A549 (cell line): ENCODE data around the gene PARP6. TPM values are rescaled to one million over a fixed set of nuclear protein-coding genes. Genes with fewer than 3 reads are reported as not detected.

ENCODE experiments used
- ATAC-seq, 2 experiments: fragments of 200-7000 bp in 1 of 2; fragments of >200 bp in 1 of 2; cut with Nextera tagmentation in 1 of 2; cut with Tn5 transposase in 1 of 2; 3 replicates each; pipeline versions ENCODE4 v1.8.0 to v1.9.1; 2018 to 2020; ENCODE audit warnings: mild to moderate bottlenecking in 1 of 2, moderate library complexity in 1 of 2
- CTCF ChIA-PET: fragments of 300-600 bp; sonication (Branson Sonifier 250); formaldehyde crosslinking; extraction: SDS; loops from one replicate; lab custom pipeline; 2021; ENCODE audit warnings: antibody characterized with exemption, inconsistent platforms; lab: Yijun Ruan, JAX
- POLR2A ChIA-PET: fragments of 350-600 bp; formaldehyde crosslinking; extraction: SDS; loops from one replicate; lab custom pipeline; 2021; ENCODE audit warnings: antibody characterized with exemption, inconsistent platforms; lab: Yijun Ruan, JAX
- DNase-seq, 2 experiments: peaks; one replicate each; pipeline versions ENCODE4 v3.0.0 to v3.0.0-alpha.2; 2011 to 2016; ENCODE audit warnings: low read depth in 1 of 2, low spot score in 1 of 2
- FAIRE-seq: peaks from 2 replicates; lab custom pipeline; 2011; peaks lifted over from hg19 to GRCh38; lab: Jason Lieb, UNC
- H3K27ac ChIP-seq, 2 experiments: fragments of >200 bp; sonication (Bioruptor Twin); formaldehyde crosslinking; 3 replicates each; pipeline ENCODE4 v1.5.1; 2016 to 2017
- H3K4me1 ChIP-seq: fragments of >200 bp; sonication (Bioruptor Twin); formaldehyde crosslinking; 3 replicates; pipeline ENCODE4 v1.6.1; 2016
- H3K4me2 ChIP-seq: fragments of >200 bp; sonication (Bioruptor Twin); formaldehyde crosslinking; 3 replicates; pipeline ENCODE4 v1.6.1; 2016
- H3K4me3 ChIP-seq: fragments of >200 bp; sonication (Bioruptor Twin); formaldehyde crosslinking; 3 replicates; pipeline ENCODE4 v1.5.1; 2016
- H3K9me3 ChIP-seq: fragments of >200 bp; sonication (Bioruptor Twin); formaldehyde crosslinking; 3 replicates; pipeline ENCODE4 v1.6.1; 2016
- BCL3 ChIP-seq: fragments of >200 bp; sonication (Bioruptor Twin); formaldehyde crosslinking; IDR thresholded peaks from 3 replicates; pipeline ENCODE4 v1.6.1; 2016
- CEBPB ChIP-seq, 2 experiments: fragments of >200 bp in 1 of 2; sonication (Bioruptor Twin) in 1 of 2; formaldehyde crosslinking in 1 of 2; IDR thresholded peaks; 2 replicates each; pipeline ENCODE4 v1.6.1; 2012 to 2016
- CHD2 ChIP-seq: fragments of 150-350 bp; IDR thresholded peaks from 2 replicates; pipeline ENCODE4 v1.6.1; 2014; ENCODE audit warnings: low read length; ENCODE audit not compliant: partially characterized antibody
- CTCF ChIP-seq: fragments of >200 bp; sonication (Bioruptor Twin); formaldehyde crosslinking; IDR thresholded peaks from 3 replicates; pipeline ENCODE4 v1.5.1; 2016
- EP300 ChIP-seq, 2 experiments: fragments of >200 bp; sonication (Bioruptor Twin); formaldehyde crosslinking; IDR thresholded peaks; 2 replicates in 1 of 2; 3 replicates in 1 of 2; pipeline ENCODE4 v1.6.1; 2016 to 2017
- ESRRA ChIP-seq: fragments of 150-350 bp; IDR thresholded peaks from 2 replicates; pipeline ENCODE4 v1.6.1; 2014; ENCODE audit warnings: mild to moderate bottlenecking, low read length, borderline replicate concordance
- FOSB ChIP-seq: fragments of 250-450 bp; sonication (Bioruptor Pico); IDR thresholded peaks from 2 replicates; pipeline ENCODE4 v1.5.0; 2020; ENCODE audit warnings: mild to moderate bottlenecking, moderate library complexity
- FOXS1 ChIP-seq: fragments of 250-450 bp; sonication (Bioruptor Pico); IDR thresholded peaks from 2 replicates; pipeline ENCODE4 v1.5.0; 2020; ENCODE audit warnings: mild to moderate bottlenecking, moderate library complexity
- GATA3 ChIP-seq: IDR thresholded peaks from 2 replicates; pipeline ENCODE4 v1.6.1; 2012; ENCODE audit warnings: borderline replicate concordance
- HOXA7 ChIP-seq: fragments of 250-450 bp; sonication (Bioruptor Pico); IDR thresholded peaks from 2 replicates; pipeline ENCODE4 v1.5.0; 2020; ENCODE audit warnings: mild to moderate bottlenecking, moderate library complexity
- JUNB ChIP-seq: fragments of >200 bp; sonication (Bioruptor Twin); formaldehyde crosslinking; IDR thresholded peaks from 2 replicates; pipeline ENCODE4 v1.6.1; 2016
- NFE2L2 ChIP-seq: fragments of 150-350 bp; conservative IDR thresholded peaks from 2 replicates; pipeline ENCODE4 v1.6.1; 2014; ENCODE audit warnings: low read length
- NPAS2 ChIP-seq: fragments of 250-450 bp; sonication (Bioruptor Pico); IDR thresholded peaks from 2 replicates; pipeline ENCODE4 v1.8.0; 2022; ENCODE audit warnings: mild to moderate bottlenecking, moderate library complexity, borderline replicate concordance
- NR3C1 ChIP-seq: fragments of >200 bp; sonication (Bioruptor Twin); formaldehyde crosslinking; IDR thresholded peaks from 3 replicates; pipeline ENCODE4 v1.6.1; 2017
- RAD21 ChIP-seq, 2 experiments: fragments of >200 bp in 1 of 2; sonication (Bioruptor Twin) in 1 of 2; formaldehyde crosslinking in 1 of 2; IDR thresholded peaks in 1 of 2; conservative IDR thresholded peaks in 1 of 2; 2 replicates in 1 of 2; 3 replicates in 1 of 2; pipeline ENCODE4 v1.6.1; 2012 to 2018; ENCODE audit warnings: inconsistent platforms in 1 of 2
- REST ChIP-seq: fragments of 200-600 bp; sonication (generic); IDR thresholded peaks from 2 replicates; pipeline ENCODE4 v1.6.1; 2016; ENCODE audit warnings: antibody characterized with exemption, mild to moderate bottlenecking, moderate library complexity
- RNF2 ChIP-seq: fragments of 200-600 bp; sonication (generic); IDR thresholded peaks from 2 replicates; pipeline ENCODE4 v1.6.1; 2016; ENCODE audit warnings: low read depth, mild to moderate bottlenecking, antibody characterized with exemption, moderate library complexity, borderline replicate concordance
- ZC3H11A ChIP-seq: fragments of 450-650 bp; IDR thresholded peaks from 2 replicates; pipeline ENCODE4 v1.6.1; 2014; ENCODE audit warnings: antibody characterized with exemption, mild to moderate bottlenecking
- ZNF302 ChIP-seq: fragments of 250-450 bp; sonication (Bioruptor Pico); IDR thresholded peaks from 2 replicates; pipeline ENCODE4 v1.9.0; 2021; ENCODE audit warnings: inconsistent platforms, mild to moderate bottlenecking, moderate library complexity
- WGBS: methylation state at CpG from one replicate; pipeline ENCODE4 v1.1.6; 2017; ENCODE audit errors: missing lambda C conversion rate; 5-methylcytosine and 5-hydroxymethylcytosine counted together
- polyA plus RNA-seq, 4 experiments: library from polyadenylated mRNA; depleted of rRNA in 3 of 4; stranded (reverse); fragments of >200 nt; fragmentation: RNase III in 1 of 4; extraction: RNeasy Plus Mini Kit Qiagen cat#74134 plus additional on column Dnase treatment in 1 of 4; gene quantifications; 2 replicates in 3 of 4; 3 replicates in 1 of 4; pipeline ENCODE4 v1.2.3, GENCODE V29; 2011 to 2017

Gene PARP6
- polyA plus RNA-seq, 2 of the 4 experiments (the other 2 are of a cell fraction), result 78.0 to 167 TPM

GRCh38 chr15:72281713-72282112 lies 9.4 kb upstream of the PARP6 start:
- CTCF ChIA-PET, result interaction anchor here (0.5 to 6.9 kb wide), 5 partner anchors 8 to 315 kb away, joined by 4 to 54 read pairs (median 18); no protein-coding TSS in a partner anchor
- Histone ChIP-seq H3K4me1 (no peaks in the 10 kb centered on the region), H3K9me3 (no peaks in the 10 kb centered on the region), H3K4me2 (no peak overlapping the region), H3K4me3 (no peak overlapping the region), H3K27ac (no peak overlapping the region)
- no peak for FAIRE-seq
- ATAC-seq, result no peak
- no peak for TF ChIP-seq HOXA7 (CRISPR knock-in tag)
- POLR2A ChIA-PET, result no interaction called here
- DNase-seq, result no peak
- 31% methylated on average over 3 of the region's 3 CpGs for WGBS

GRCh38 chr15:72280751-72281150 lies 8.4 kb upstream of the PARP6 start:
- no peak overlapping the region for H3K4me3 ChIP-seq
- H3K27ac ChIP-seq, result no peak overlapping the region
- ATAC-seq (no peak), FAIRE-seq (no peak), DNase-seq (no peak)
- no peak overlapping the region for H3K4me2 ChIP-seq
- ChIA-PET CTCF (interaction anchor here (0.8 to 3.9 kb wide), 5 partner anchors 13 to 81 kb away, joined by 3 to 20 read pairs (median 10); no protein-coding TSS in a partner anchor), POLR2A (no interaction called here)
- no peak for TF ChIP-seq RNF2
- no peak for TF ChIP-seq NPAS2 (CRISPR knock-in tag)
- no peak for TF ChIP-seq RAD21 (conservative IDR thresholded peaks at IDR 0.05 in 1 of 2, IDR thresholded peaks at IDR 0.05 in 1 of 2)
- no peak for TF ChIP-seq FOSB (CRISPR knock-in tag)
- no peak for TF ChIP-seq FOXS1
- TF ChIP-seq ESRRA, result no peak
- no peak for TF ChIP-seq JUNB
- TF ChIP-seq BCL3, result no peak
- no peak for TF ChIP-seq EP300 (IDR thresholded peaks at IDR 0.05)
- TF ChIP-seq NFE2L2, result no peak
- TF ChIP-seq NR3C1, result no peak
- TF ChIP-seq GATA3, result no peak
- TF ChIP-seq CHD2, result no peak
- TF ChIP-seq ZC3H11A, result no peak
- TF ChIP-seq CEBPB (IDR thresholded peaks at IDR 0.05), result no peak
- no peak for TF ChIP-seq CTCF
- no peak for TF ChIP-seq ZNF302 (CRISPR knock-in tag)
- no peak for TF ChIP-seq REST
- no peaks in the 10 kb centered on the region for H3K4me1 ChIP-seq
- no peaks in the 10 kb centered on the region for H3K9me3 ChIP-seq
- WGBS, result 53% methylated on average over 2 of the region's 2 CpGs
